ENCODE data around the gene XYLT1. TPM values are rescaled to one million over a fixed set of nuclear protein-coding genes. Genes with fewer than 3 reads are reported as not detected.

XYLT1 gene
- total and polyA plus RNA-seq, 2 of the 4 experiments (the other 2 are of a cell fraction): 9.0 to 12.7 TPM

DNA sequence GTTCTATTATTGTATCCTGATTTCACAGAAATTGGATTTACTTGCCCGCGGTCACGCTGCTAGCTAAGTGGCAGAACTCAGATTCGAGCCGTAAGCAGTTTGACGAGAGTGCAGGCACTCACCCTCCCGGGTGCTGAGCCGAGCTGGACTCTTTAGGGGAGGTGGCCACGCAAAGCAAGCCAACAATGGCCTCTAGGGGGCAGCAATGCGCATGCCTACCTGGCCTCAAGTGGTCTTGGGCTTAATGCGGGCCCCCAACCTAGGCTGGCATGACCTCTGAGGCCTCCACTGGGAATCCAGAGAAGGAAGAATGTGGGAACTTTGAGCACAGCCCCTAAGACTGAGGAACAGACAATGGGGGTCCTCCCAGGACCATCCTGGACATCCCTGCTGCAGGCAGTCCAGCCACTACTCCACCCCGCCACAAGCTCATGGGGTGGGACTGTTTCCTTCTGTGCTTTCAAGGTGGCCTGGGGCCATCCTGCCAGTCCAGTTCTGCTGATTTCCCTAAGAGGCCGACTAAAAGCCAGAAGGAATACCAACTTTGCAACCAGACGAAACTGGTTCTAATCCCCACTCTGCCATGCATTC is 276.5 kb downstream of the XYLT1 start:
- Histone ChIP-seq H3K4me1 (ENCODE audit: control insufficient read depth, insufficient read depth, low read length) (no peaks in the 10 kb centered on the region), H3K14ac (replicated peaks; ENCODE audit: low read depth, low read length) (no peak overlapping the region), H3K4me2 (ENCODE audit: low read depth, low read length) (no peak overlapping the region), H2AFZ (replicated peaks; ENCODE audit: low read length, poor library complexity) (no peak overlapping the region), H3K36me3 (ENCODE audit: control insufficient read depth, insufficient read depth, low read length) (peaks cover 10% of the 10 kb centered on the region), H4K20me1 (ENCODE audit: insufficient read depth, low read length) (no peaks in the 10 kb centered on the region), H4K91ac (ENCODE audit: insufficient read depth, low read depth, low read length) (no peak overlapping the region), H3K56ac (ENCODE audit: extremely low read depth, insufficient read depth, low read length) (no peak overlapping the region), H2AK5ac (ENCODE audit: low read depth, low read length) (no peak overlapping the region), H4K5ac (ENCODE audit: low read depth, low read length) (no peak overlapping the region), H3K9ac (ENCODE audit: low read depth, low read length) (no peak overlapping the region), H3K23ac (ENCODE audit: low read depth, low read length) (no peak overlapping the region), H2BK15ac (ENCODE audit: low read depth, low read length) (no peak overlapping the region), H3K27me3 (ENCODE audit: control insufficient read depth, insufficient read depth, low read length) (no peaks in the 10 kb centered on the region), H3K9me3 (ENCODE audit: control insufficient read depth, insufficient read depth, low read length) (no peaks in the 10 kb centered on the region), H3K27ac (ENCODE audit: insufficient read depth, low read length) (no peak overlapping the region), H3K18ac (ENCODE audit: low read depth, low read length) (no peak overlapping the region), H3K4ac (ENCODE audit: low read depth, low read length) (no peak overlapping the region), H2BK20ac (ENCODE audit: low read depth, low read length) (no peak overlapping the region), H3K9me1 (ENCODE audit: insufficient read depth, low read length) (no peaks in the 10 kb centered on the region; the same call in 1 of the 2 replicates), H2BK5ac (ENCODE audit: low read depth, low read length, poor library complexity, severe bottlenecking) (no peak overlapping the region), H4K8ac (ENCODE audit: low read depth in 2 of 2, low read length in 2 of 2) (no peak overlapping the region), H2BK120ac (ENCODE audit: low read depth, low read length) (no peak overlapping the region), H2AK9ac (replicated peaks; ENCODE audit: low read depth, low read length, poor library complexity) (no peak overlapping the region), H3K4me3 (ENCODE audit: insufficient read depth, low read depth, low read length) (no peak overlapping the region), H3K79me1 (ENCODE audit: low read depth in 1 of 2, low read length in 2 of 2) (no peaks in the 10 kb centered on the region)
- TF ChIP-seq ELK1 (IDR thresholded peaks at IDR 0.05; ENCODE audit: borderline replicate concordance, low read depth, low read length) (no peak), MXI1 (IDR thresholded peaks at IDR 0.05; ENCODE audit: borderline replicate concordance, low read depth, low read length) (no peak), CEBPB (IDR thresholded peaks at IDR 0.05; ENCODE audit: low read depth, low read length) (no peak), FOS (IDR thresholded peaks at IDR 0.05; ENCODE audit: low read depth, low read length) (no peak), RFX5 (IDR thresholded peaks at IDR 0.05; ENCODE audit: low read depth, low read length) (no peak), SMC3 (IDR thresholded peaks at IDR 0.05; ENCODE audit: low read depth, low read length) (peak; percentile 35), MAFK (IDR thresholded peaks at IDR 0.05; ENCODE audit: low read depth, low read length) (no peak), POLR2A (IDR thresholded peaks at IDR 0.05; ENCODE audit: low read depth, low read length) (no peak), NFE2L2 (IDR thresholded peaks at IDR 0.05; ENCODE audit: low read depth, low read length) (no peak), RCOR1 (IDR thresholded peaks at IDR 0.05; ENCODE audit: insufficient replicate concordance, low read length) (no peak), CHD1 (IDR thresholded peaks at IDR 0.05; ENCODE audit: low read depth, low read length) (no peak), CTCF (conservative IDR thresholded peaks at IDR 0.05; ENCODE audit: low read depth, low read length) (peak; percentile 49), RAD21 (IDR thresholded peaks at IDR 0.05; ENCODE audit: low read length) (peak; percentile 49), BHLHE40 (IDR thresholded peaks at IDR 0.05; ENCODE audit: low read depth, low read length) (no peak)
- TF ChIP-seq, protein P1, sequence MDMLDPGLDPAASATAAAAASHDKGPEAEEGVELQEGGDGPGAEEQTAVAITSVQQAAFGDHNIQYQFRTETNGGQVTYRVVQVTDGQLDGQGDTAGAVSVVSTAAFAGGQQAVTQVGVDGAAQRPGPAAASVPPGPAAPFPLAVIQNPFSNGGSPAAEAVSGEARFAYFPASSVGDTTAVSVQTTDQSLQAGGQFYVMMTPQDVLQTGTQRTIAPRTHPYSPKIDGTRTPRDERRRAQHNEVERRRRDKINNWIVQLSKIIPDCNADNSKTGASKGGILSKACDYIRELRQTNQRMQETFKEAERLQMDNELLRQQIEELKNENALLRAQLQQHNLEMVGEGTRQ (IDR thresholded peaks at IDR 0.05; ENCODE audit: low read depth, low read length): no peak
- WGBS, 2 experiments (ENCODE audit: extremely low coverage in 2 of 2, insufficient read length in 1 of 2): 54% methylated on average over 9 of the region's 14 CpGs; no CpG with 5 or more reads in 1 of the 2 experiments
- DNase-seq: peak; percentile 16
- ATAC-seq (ENCODE audit: low read depth): peak; percentile 61
- ChIA-PET CTCF (interaction anchor here (0.6 to 1.0 kb wide), 2 partner anchors 10 to 369 kb away, joined by 3 read pairs; no protein-coding TSS in a partner anchor), POLR2A (ENCODE audit: unreplicated experiment) (no interaction called here)
- dilution Hi-C loops (cut with HindIII; ENCODE audit: low sequenced_read_pairs, unreplicated experiment): no loop called here
- BruUV-seq (replicated peaks): no TSS peak
- intact Hi-C loops (cut with micrococcal nuclease): loop anchor here (5.0 kb wide), 1 partner anchor 273 kb away; no protein-coding TSS in a partner anchor
- in situ Hi-C loops (cut with MboI; ENCODE audit: low sequenced_read_pairs): no loop called here
